ENCODE results near the gene AUTS2.

The AUTS2 gene

GRCh38 chr7:69687739-69688433 is 89.6 kb downstream of the AUTS2 start:
- DNase-seq (ENCODE audit: low read depth): no peak

GRCh38 chr7:69690329-69690728 is 92.1 kb downstream of the AUTS2 start:
- no peak for DNase-seq (ENCODE audit: low read depth)

DNA sequence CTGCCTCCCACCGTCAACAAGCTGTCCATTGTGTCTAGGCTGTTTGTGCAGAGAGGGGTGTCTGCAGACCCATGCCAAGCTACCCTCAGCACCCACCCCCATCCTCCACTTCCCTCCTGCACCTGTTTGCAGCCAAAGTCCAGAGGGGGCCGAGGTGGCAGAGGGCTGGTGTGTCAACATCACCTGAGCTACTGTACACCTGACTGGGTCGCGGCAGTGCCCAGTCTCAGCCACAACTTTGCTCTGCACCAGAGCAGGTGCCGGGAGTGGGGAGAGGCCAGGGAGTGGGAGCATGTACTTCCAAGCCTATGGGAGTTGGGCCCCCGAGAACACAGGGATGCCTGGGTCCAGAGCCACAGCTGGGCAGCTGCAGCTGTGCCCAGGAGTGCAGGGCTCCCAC is 93.1 kb downstream of the AUTS2 start:
- DNase-seq (ENCODE audit: low read depth): no peak

DNA sequence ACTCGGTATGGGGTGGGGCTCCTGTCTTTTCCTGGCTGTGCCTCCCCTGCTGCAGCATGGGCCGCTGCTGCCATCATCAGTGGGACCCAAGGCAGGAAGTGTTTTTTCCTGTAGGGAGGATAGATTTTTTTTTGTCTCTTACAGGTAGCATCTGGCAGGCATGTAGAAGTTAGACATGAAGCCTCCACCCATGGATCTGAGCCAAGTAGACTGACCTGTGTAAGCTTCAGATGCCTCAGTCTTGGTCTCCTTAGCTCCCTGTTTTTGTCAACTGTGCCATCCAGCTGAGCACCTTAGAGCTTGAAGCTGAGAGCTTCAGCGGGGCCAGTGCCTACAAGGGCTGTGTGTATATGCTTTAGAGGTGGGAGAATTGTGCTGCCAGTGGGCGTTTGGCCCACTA is 93.5 kb downstream of the AUTS2 start:
- DNase-seq (ENCODE audit: low read depth): no peak

- DNase-seq (ENCODE audit: low read depth): no peak
Measured at GRCh38 chr7:69692611-69693010, 94.3 kb downstream of the AUTS2 start.

- no peak for DNase-seq (ENCODE audit: low read depth)
Measured at GRCh38 chr7:69693042-69693441, 94.8 kb downstream of the AUTS2 start.

DNA sequence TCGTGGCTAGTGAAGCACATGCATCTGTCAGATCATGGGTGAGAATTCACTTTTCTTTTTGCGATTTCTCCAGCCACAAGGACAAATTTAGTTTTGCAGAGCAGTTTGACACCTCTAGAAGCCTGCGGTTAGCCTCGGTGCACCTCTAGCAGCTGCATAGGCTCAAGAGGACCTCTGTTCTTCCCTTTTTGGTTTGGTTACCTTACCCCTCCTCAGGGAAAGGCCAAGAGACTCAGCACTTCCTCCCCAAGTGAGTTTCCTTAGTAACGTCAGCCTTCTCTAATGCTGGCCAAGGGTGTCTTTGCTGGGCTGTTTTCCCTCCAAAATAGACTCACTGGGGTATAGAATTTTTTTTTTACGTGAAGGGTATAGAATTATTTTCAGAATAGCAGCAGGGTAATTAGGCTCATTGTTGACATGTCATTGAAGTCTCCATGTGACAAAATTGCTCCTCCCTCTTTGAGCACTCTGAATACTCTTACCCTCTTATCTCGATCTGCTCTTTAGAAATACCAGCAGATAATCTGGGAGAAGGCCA is 97.8 kb downstream of the AUTS2 start:
- DNase-seq (ENCODE audit: low read depth): no peak

- no peak for DNase-seq (ENCODE audit: low read depth)
Measured at GRCh38 chr7:69696686-69697685, 98.7 kb downstream of the AUTS2 start.

DNA sequence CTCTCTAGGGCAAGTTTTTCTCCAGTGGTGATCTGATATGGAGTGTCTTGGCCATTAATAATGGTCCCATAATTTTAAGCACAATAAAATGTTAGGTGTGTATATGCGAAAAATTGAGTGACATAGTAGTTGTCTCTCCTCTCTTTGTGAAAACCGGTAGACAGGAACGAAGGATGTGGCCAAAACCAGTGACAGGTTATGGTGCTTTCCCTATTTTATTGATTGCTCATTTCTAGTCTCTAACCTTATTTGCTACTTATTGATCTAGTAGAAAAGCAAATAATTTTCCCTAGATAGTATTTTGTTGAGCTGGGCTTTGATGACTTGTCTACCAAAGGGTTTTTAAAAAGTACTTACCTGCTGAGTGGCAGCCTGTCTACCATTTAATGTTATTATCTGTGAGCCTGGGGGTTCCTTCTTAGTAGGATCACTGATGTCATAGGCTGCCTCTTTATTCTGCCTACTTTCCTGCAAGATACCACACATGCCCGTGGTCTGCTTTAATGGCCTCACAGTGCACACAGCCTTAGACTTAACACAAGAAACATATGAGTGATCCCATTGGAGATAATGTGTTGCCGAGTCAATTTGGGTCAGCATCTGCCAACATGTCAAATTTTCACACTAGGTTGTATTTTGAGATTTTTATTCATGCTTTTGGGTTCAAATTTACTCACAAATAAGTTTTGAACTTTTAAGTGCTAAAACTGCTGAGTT is 100.0 kb downstream of the AUTS2 start:
- no peak for DNase-seq (ENCODE audit: low read depth)

- no peak for DNase-seq (ENCODE audit: low read depth)
Measured at GRCh38 chr7:69699931-69700330, 101.7 kb downstream of the AUTS2 start.

GRCh38 chr7:69700331-69700730 is 102.1 kb downstream of the AUTS2 start:
- no peak for DNase-seq (ENCODE audit: low read depth)

- DNase-seq (ENCODE audit: low read depth): no peak
Measured at GRCh38 chr7:69701288-69701687, 103.0 kb downstream of the AUTS2 start.

GRCh38 chr7:69702357-69702756 is 104.1 kb downstream of the AUTS2 start:
- no peak for DNase-seq (ENCODE audit: low read depth)

- no peak for DNase-seq (ENCODE audit: low read depth)
Measured at GRCh38 chr7:69703099-69703498, 104.8 kb downstream of the AUTS2 start.

DNA sequence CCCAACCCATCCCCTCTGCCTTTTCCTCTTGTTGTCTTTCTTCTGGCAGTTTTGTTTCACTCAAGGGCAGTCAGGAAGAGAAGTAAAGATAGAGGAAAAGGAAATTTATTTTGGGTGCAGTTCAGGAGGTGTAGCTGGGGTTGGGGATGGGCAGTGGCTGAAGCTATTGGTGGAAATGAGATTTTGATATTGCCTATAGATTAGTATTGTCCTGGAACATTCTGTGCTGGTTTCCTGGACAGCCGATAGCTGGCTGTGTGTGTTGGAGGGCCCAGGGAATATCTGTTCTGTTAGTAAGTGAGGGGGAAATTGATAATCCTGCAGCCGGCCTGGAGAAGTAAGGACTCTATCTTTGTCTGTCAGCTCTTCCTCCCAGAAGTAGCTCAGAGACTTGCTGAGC is 107.8 kb downstream of the AUTS2 start:
- DNase-seq (ENCODE audit: low read depth): no peak

DNA sequence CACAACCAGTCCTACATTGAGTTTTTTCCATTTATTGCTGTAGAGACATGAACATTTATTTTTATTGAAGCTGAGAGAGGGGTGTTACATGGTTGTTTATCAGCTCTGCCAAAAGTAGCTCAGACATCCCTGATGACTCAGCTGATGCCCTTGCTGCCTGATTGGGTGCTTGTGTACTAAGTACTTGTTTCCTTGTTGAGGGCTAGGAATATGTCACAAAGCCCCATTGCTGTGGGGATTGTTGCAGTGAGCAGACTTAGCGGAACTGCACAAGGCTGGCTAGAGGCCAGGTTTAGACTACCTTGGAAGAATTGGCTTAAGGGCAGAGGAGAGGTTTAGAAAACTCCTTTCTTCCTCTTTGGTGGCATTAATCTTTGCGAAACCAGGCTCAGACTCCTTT is 110.6 kb downstream of the AUTS2 start:
- DNase-seq (ENCODE audit: low read depth): no peak

DNA sequence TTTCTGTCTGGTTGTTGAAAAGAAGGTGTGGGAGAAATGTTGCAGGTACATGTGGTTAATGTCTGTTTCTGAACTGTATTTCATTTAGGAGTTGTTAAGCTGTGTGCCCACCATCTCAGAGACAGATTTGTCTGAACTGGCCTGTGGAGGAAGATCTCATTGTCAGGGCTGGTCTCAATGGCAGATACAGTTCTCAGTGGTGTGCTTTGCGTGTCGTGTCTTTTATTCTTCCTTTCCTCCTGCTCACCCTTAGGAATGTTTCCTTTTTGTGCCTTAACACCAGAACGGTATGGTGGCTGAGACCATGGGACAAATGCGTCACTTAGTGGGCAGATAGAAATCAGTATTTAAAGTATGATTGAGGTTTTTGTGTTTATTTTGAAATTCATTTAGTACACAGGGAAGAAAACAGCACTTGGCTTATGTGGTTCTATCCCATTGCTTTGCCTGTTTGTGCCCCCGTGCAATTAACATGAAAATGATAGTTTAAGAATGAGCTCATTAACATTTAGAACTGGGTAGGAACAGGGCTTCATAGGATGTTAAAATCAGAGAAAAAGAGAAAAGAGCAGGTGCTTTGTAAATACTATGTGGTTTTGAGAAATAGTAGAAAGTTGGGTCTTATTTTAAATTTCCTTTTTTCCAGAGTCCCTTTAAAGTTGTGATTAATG is 112.6 kb downstream of the AUTS2 start:
- DNase-seq (ENCODE audit: low read depth): no peak

DNA sequence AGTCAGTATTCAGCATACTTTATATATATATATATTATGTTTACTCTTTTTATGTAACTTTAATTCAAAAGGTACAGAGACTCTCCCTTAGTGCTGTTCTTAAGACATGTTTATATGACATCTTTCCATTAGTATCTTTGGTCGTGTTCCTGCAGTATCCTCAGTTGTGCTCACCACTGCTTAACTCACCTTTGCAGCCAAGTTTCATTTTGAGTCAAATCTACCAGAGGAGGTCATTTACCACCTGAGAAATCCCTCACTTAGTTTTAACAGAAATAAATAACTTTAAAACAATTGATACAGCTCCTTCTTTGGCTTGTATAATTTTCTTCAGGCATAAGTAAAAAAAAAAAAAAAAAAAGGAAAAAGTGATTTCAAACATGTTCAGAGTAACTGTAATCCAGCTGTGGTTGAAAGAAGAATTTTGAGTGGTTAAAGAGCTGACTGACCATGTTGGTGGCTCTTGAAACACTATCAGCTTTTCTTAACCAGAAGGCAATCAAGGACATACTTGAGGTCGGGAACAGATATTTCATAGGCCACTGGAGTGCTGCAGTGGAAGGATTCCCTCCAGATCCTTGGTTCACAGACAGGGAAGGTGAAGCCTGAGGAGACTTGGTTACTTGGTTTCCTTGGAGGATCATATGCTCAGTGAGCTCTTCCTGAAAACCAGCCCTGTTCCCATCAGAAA is 116.8 kb downstream of the AUTS2 start:
- no peak for DNase-seq (ENCODE audit: low read depth)

- no peak for DNase-seq (ENCODE audit: low read depth)
Measured at GRCh38 chr7:69717221-69717620, 118.9 kb downstream of the AUTS2 start.

- no peak for DNase-seq (ENCODE audit: low read depth)
Measured at GRCh38 chr7:69719717-69720116, 121.4 kb downstream of the AUTS2 start.

GRCh38 chr7:69722843-69723242 is 124.6 kb downstream of the AUTS2 start:
- DNase-seq (ENCODE audit: low read depth): no peak

Measured in CMK (cell line).